GM21619 (cell line): ENCODE data around the gene TP53I11.

Experiments used
- ATAC-seq: cut with Tn5 transposase; IDR thresholded peaks from one replicate; pipeline ENCODE4 v1.9.1; 2021; ENCODE audit not compliant: unreplicated experiment

The TP53I11 gene

DNA sequence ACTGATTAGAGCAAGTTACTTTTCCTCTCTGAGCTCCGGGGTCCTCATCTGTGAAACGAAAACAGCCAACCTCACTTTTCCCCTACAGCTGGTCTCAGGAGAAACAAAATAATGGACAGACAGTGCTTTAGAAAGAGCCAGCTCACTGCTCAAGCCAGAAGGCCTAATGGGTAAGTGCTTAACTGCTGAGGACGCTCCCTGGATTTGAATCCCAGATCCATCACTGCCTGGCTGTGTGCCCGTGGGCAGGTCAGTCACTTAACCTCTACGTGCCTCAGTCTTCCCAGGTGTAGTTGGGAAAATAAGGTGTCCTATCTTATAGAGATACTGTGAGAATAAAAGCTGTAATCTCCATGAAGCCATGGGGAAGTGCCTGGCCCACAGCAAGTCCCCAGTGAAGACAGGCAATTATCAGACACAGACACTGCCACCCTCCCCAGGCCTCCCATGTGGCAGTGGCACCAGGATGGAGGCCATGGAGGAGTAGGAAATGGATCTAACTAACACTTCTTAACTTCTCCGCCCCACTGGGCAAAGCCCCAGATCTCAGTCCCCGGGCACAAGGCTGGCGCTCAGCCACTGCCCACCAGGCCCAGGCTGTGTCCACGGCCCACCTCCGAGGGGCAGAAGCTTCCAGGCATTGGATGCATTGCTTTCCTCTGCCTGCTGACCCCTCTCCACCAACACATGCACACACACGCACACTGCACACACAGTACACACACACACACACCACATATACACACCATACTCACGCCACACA is 9.2 kb downstream of the TP53I11 start:
- no peak for ATAC-seq

DNA sequence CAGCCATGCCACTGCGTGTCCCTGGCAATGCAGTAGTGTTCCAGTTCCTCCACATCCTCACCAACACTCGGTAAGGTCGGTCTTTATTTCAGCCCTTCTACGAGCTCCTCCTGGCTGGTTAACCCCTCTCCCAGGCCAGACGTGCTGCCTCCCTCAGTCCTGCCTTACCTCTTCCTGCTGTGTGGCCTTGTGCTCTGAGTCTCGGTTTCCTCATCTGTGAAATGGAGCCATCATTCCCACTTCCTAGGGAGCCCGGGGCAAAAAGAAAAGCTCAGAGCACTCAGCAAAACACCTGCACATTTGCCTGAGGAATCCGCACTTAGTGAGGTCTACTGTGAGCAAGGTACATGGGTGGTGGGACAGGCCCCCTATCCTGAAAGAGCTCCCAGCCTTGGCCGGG is 9.8 kb downstream of the TP53I11 start:
- ATAC-seq: no peak

DNA sequence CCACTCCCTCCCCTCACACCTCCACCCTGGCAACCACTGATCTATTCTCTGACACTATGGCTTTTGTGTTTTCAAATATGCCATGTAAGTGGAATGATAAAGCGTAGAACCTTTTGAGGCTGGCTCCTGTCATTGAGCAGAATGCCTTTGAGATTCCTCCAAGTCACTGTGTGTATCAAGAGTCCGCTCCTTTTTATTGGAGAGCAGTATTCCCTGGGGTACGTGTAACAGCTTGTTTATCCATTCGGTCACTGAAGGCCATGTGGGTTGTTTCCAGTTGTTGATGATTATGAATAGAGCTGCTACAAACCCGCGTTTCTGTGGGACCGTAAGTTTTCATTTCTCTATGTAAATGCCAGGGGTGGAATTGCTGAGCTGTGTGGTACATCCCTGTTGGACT is 10.3 kb downstream of the TP53I11 start:
- ATAC-seq: no peak

DNA sequence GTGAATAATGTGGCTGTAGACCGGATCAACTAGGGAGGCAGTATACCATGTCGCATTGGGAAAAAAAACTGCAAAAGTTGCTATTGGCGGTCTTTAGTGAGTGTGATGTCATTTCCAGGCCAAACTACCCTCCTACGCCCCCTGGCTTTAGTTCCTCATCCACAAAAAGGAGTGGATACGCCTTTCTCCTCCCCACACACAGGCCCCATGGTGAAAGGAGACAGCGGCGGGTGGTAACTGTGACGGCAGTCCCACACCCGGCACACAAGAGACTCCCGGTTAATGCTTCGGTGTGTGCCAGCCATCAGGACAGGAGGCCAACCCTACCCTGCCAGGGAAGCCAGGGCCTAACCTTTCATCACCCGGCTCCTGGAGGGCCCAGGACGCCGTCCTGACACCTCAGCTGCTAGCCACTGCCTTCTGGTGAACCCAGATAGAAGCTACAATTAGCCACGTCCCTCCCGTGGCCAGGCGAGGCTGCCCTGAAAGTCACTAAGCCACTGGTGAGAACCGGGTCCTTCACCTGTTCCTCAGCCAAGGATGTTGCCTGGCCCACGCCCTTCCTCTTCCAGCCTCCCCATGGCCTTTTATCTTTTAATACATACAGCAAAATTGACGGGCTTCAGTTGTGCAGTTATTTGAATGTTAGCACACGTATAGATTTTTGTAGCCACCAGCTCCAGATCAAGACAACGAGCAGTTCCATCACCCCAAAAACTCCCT is 10.8 kb downstream of the TP53I11 start:
- no peak for ATAC-seq

DNA sequence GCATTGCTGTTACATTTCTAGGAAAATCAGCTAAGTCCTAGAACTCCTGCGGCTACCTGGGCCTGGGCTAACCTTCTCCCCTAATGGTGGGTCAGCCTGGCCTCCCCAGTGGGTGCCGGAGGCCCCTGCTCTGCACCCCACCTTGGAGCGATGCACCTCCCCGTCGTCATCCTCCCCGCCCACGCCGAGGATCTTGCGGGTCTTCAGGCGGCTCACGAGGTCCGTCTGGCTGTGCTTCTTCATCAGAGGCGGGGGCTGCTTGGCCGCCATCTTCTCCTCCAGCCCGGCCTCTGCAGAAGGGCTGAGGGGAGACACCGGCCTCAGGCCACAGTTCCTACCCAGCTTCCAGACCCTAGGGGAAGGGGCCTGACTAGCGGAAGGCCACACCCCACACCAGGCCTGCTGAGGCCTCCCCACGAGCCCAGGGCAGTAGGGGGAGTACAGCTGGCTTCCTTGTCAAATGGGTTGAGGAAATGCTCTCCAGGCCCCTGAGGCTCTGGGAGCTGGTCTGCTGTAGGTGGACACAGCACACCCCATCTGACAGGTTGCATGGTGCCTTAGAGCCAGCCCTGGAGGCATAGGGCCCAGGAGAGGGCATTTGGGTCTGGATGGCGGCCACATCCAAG is 12.5 kb downstream of the TP53I11 start:
- no peak for ATAC-seq

DNA sequence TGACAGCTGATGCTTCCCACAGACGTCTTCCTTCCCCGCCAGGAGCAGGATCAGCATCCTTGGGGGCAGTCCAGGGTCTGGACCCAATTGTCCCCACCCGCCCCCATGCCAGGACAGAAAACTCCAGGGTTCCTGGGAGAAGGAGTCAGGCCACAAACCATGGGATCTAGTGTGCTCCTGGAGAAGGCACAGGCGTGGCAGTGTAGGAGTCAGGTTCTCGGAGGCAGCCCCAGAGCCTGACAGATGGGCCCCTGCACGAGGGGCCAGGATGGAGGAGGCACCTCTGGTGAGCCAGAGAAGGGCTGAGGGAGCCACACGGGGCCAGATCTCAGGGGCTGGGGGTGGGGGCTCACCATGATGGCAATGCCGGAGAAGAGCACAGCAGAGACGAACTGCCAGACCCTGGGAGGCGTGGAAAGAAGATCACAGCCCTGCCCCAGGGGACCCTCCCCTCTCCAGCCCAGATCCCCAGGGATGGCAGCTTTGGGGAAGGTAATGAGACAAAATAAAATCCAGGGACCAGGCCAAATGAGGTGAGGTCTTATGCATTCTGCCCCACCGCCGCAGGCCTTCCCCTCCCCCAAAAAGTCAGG is 13.6 kb downstream of the TP53I11 start:
- no peak for ATAC-seq

DNA sequence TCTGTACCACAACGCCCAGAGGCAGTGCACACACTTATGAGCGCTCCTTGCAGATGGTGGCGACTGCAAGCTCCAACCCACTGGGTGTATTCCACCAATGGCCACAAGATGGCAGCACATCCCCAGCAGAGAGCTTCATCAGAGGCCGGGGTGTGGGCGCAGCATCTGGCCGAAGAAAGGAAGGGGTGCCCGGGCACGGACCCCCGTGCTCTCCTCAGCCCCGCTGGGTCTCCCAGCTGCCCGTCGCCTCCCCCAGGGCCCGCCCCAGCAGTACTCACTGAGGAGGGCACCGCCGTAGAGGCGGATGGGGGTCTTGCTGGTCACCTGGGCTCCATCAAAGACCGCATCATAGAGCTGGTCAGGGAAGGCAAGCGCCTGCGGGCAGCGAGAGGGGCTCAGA is 14.2 kb downstream of the TP53I11 start:
- no peak for ATAC-seq

DNA sequence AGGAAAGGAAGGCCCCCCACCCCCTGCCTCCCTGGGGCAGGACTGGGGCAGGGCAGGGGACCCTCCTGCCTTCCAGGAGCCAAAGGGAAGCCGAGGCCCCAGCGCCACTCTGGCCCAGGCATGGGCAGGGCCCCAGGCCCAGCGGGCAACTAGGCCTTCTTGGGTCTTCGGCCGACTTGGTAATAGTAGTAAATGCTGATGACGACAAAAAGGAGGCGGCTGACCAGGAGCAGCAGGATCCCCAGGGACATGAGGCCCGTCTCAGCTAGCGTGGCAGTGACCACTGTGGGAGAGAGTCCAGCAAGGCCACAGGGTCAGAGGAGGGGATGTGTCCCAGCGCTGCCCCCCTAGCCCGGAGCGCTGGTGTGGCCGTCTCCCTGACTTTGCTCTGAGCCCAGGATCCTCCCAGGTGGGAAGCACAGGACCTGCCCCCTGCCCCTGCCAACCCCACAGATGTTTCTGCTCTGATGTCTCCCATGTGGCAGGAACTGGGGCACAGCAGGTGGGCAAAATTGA is 15.9 kb downstream of the TP53I11 start:
- no peak for ATAC-seq

DNA sequence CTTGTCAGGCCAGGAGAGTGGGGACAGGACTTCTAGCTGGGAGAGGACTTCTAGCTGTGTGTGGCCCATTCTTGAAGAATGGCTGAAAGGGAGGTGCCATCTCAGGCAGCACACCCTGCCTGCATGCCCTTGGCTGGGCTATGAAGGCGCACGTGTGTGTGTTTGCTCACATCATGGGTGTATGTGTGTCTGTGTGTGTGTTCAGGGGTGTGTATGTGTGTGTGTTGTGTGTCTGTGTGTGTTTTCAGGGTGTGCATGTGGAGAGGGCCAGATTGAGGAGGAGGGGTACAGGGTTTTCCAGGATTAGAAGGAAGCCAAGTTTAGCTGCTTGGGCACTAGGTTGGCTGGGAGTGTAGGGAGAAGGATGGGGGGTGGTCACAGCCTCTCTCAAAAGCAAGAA is 16.6 kb downstream of the TP53I11 start:
- ATAC-seq: no peak

DNA sequence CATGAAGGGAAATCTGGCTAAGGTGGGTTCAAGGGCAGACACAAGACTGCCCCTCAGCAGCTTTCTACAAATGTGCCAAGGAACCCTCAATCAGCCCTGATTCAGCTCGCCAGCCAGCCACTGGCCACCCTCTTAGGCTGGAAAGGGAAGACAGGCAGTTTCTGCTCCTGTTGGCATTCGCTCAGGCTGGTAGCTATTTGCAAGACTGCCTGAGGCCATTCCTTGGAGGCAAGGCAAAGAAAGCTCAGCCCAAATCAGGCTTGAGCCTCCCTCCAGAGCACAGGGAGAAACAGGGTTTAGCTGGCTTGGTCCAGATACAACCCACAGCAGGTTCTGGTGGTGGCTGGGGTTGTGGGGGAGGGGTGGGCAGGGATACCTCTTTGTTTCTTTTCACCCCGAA is 19.2 kb downstream of the TP53I11 start:
- ATAC-seq: no peak

DNA sequence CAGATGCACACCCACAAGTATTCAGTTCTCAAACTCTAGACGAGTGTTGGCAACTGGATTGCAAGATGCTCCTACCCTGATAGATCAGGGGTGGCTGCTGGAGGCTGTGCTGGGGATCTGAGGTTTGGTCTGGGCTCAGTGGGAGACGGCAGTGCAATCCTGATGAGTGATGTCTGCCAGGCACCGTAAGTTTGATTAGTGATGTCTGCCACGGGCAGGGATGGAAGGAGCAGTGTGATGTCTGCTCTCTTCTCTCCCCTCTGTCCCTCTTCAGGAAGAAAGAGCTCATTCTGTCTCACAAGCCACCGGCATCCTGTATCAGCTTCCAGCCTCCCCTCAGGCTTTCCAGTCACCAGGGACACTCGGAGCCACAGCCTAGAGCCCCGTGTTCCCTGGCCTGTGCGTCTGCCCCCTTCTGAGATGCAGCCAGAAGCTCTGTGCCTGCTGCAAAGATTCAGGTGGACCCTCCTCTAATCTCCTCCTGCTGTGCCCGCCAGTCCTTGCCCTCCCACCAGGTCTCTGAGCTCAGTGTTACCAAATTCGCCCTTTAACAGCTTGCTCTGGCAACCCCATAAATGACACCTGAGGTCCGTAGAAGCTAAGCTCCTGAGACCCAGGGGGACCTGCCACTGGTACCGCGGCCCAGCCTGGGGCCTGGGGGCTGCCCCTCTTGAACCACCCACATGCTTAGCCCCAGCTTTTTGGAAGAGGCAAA is 19.9 kb downstream of the TP53I11 start:
- ATAC-seq: no peak

DNA sequence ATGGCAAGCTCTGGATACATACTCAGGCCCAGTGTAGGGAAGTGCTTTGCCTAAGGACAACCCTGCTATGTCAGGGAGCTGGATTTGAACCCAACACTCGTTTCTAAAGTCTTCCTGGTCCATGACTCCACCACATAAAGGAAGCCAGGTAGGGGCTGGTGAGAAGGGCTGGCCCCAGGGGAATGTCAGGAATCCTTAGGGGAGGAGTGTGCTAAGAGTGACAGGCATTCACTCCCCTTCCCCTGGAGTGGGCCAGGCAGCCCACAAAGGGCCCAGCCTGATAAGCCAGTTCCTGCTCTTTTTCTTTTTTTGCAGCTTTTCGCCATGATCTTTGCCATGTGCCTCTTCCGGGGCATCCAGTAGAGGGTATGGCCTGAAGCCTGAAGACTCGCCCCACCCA is 21.9 kb downstream of the TP53I11 start:
- no peak for ATAC-seq

DNA sequence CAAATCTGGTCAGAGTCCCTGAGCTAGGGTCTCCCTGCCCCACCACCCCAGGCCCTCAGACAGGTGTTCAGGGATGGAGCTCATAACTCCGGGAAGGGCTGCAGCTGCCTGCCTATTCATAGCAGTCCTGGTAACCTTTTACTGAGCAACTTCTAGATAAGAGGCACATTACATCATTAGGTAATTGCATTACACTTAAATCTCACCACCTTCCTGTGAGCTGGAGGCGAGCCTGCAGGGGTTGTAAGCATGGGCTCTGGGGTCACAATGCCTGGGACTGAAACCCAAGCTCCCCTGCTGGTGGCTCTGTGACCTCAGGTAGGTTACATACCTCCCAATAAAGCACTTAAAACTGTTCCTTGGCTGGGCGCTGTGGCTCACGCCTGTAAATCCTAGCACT is 22.5 kb downstream of the TP53I11 start:
- no peak for ATAC-seq

DNA sequence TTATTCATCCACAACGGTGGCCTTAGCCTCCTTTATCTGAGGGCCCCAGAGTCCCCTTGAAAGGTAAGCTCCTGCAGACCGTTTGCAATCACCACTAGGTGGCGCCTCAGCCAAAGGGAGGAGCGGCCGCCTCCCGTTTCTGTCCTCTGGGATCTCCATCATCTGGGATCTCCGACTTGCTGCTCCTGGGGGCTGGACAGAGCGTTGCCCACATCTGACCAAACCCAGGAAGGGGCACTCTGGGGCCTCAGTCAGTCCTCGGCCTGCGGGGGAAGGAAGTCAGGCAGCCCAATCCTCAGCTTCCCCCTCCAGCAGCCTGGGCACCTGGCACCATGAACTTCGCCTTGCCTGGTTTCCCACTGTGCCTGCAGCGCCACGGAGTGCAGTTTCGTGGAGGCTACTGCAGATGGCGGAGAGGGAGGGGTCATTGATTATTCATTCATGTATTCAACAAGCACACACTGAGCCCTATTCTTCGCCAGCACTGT is 23.5 kb downstream of the TP53I11 start:
- no peak for ATAC-seq

DNA sequence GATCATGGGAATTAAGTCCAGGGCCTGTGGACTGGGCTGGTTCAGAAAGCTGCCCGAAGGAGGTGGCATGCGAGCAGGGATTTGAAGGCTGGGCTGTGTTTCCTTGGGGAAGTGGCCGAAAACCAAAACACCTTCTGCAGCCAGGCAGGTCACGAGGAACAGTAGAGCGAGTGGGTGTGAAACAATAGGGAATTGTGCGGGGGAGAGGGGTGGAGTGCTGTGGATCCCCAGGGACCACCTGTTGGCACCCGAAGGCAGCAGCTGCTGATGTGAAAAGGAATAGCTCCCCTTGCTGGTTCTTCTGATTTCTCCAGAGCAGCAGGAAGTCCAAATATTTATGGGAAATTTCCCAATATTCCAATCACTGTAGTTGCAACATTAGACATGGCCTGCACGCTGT is 24.6 kb downstream of the TP53I11 start:
- ATAC-seq: no peak

DNA sequence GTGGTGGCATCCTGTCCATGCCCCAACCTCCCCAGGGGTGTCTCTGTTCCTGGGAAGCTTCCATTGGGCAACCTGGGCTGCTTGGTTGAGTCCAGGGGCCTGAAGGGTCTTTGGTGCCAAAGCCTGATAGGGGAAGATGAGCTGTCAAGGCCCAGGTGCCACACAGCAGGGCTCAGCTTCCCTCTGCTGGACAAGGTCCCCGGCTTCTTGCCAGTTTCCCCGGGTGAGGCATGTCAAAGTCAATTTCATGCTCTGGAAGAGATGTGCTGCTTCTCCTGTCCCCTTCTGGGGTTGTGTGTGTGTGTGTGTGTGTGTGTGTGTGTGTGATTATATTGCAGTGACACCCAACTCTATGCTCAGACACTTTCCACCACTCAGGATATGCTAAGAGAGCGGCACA is 26.9 kb downstream of the TP53I11 start:
- no peak for ATAC-seq

DNA sequence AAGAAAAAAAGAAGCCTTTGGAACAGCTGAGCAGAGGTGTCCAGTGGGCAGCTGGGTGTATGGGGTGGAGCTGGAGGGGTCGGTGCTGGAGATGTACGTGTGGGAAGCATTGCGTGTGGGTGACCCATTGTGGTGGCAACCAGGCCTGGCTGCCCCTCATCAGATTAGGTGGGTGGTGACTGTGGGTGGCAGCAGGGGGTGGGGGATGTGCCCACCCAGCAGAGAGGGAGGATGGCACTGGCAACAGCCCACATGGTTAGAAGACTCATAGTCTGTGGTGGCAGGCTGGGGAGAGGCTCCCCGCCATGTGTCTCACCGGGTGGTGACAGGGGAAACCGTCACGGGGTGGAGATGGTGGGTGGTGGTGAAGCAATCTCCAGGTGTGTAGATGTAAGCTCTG is 27.6 kb downstream of the TP53I11 start:
- no peak for ATAC-seq

DNA sequence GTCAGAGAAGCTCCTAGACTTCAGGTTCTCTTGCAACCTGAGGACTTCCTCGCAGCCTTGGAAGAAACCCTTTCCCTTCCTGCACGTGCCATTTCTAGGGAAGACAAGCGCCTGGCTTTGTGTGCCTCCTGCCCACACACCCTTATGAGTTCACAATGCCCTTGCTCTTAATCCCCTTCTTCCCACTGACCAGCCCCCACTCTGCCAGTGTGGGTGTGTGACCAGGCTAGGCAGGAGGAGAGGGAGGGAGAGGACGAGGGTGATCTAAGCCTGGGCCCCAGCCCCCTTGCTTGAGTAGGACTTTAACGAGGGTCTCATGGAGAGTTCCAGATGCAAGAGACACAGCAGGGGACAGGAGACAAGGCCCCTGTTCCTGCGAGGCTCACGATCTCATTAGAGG is 30.2 kb downstream of the TP53I11 start:
- ATAC-seq: no peak

DNA sequence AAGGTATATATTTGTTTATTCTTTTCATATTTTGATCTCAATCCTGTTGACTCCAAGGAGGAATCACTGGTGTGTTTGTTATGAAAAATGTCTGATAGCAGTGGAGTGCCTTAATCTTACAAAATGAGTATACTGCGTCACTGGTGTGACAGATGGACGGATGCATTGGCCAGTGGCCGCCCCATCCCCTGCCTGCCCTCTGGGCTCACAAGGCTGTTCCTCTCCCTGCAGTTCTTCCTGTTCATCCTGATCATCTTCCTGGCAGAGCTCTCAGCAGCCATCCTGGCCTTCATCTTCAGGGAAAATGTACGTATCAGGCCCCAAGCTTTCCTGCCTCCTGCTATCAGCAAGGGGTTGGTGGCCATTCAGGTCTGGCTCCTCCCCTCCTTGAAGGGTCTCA is 32.9 kb downstream of the TP53I11 start:
- ATAC-seq: no peak

DNA sequence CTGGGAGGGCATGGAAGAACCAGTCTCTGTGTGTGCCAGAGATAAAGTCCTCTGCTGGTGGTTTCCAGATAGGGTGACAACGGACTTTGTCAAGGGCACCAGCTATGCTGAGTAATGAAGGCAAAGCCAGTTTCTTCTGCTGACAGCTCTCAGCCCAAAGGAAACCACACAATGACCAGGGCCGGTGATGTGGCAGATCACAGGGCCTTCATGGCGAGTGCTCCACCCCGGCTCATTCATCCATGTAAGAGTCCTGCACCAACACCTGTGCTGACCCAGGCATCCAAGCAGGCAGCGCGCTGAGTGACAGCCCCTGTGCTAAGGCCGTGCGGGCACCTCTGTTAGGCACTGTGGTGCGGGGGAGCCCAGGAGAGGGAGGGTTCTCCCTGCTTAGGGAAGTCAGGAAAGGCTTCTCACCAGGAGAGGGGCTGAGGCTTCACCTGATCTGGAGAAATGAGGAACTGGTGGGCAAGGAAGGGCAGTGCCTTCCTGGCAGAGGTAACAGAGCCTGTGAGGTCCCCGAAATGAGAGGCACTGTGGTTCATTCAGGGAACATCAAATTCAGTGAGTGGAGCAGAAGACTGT is 33.8 kb downstream of the TP53I11 start:
- ATAC-seq: no peak

DNA sequence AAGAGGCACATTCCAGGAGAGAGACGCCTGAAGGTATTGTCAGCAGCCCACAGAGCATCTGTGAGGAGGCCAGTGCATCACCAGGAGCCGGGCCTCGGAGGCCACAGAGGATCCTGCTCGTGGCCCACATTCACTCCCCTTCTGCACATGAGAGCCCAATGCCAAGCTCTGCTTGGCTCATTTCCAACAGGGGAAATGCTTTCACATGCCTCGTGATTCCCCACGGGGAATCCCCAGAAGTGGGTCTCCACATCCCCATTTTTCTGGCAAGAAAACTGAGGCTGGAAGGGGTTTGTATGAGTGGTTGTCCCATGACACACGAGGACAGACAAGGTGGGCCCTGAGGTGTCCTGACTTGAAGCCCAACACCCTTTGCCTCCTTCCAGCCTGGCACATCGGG is 34.4 kb downstream of the TP53I11 start:
- no peak for ATAC-seq
